ENCODE results near the gene TANGO2.

DNA sequence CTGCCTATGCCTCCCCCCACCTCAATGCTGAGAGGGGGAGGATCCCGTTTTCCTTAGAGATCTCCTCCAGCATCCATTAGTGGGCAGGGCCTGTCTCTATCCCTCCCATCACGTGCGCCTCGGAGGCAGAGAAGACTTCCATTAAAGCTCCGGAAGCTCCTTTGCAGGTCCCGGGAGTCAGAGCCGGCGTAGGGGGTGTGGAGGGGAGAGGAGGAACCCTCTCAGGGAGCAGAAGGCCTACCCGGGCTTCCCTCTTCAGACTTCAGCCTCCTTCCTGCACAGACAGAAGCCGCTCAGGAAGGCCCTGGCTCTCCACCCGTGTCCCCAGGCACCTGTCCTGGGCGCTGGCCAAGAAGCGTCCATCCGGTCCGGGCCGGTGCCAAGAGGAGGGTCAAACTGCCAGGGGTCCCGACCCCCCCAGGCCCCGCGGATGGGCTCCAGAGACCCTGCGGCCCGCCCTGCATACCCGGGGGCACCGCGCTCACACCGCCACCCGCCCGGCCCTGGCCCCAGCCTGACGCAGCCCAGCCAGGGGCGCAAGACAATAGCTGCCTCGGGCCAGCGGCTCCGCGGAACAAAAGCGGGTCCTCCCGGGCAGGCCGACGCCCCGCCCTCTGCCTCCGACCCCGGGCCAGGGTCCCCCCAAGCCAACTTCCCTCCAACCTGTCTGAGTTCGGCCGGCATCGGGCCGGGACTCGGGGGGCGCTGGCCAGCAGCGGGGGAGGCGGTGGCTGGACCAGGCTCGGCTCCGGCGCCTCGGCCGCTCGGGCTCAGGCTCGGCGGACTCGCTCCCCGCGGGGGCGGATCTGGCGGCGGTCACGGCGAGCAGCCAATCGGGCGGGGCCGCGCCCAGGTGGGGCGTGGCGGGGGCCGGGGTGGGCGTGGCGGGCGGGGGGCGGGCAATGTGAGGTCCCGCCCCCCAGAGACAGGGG lies 34.2 kb upstream of the TANGO2 start:
- TF ChIP-seq POLR2A (IDR thresholded peaks at IDR 0.05) (peak; percentile 56), EP300 (IDR thresholded peaks at IDR 0.05) (no peak)
- TF ChIP-seq, protein P1, sequence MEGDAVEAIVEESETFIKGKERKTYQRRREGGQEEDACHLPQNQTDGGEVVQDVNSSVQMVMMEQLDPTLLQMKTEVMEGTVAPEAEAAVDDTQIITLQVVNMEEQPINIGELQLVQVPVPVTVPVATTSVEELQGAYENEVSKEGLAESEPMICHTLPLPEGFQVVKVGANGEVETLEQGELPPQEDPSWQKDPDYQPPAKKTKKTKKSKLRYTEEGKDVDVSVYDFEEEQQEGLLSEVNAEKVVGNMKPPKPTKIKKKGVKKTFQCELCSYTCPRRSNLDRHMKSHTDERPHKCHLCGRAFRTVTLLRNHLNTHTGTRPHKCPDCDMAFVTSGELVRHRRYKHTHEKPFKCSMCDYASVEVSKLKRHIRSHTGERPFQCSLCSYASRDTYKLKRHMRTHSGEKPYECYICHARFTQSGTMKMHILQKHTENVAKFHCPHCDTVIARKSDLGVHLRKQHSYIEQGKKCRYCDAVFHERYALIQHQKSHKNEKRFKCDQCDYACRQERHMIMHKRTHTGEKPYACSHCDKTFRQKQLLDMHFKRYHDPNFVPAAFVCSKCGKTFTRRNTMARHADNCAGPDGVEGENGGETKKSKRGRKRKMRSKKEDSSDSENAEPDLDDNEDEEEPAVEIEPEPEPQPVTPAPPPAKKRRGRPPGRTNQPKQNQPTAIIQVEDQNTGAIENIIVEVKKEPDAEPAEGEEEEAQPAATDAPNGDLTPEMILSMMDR (IDR thresholded peaks at IDR 0.05), result no peak
